ENCODE data around the gene TCTN3. TPM values are rescaled to one million over a fixed set of nuclear protein-coding genes. Genes with fewer than 3 reads are reported as not detected.

TCTN3 gene
- total and polyA plus RNA-seq, 2 of the 4 experiments (the other 2 are of a cell fraction): 26.9 to 35.1 TPM

GRCh38 chr10:95635319-95635733, 58.4 kb downstream of the TCTN3 start:
- no peak overlapping the region for H3K4me3 ChIP-seq (ENCODE audit: insufficient read depth, low read depth, low read length)
- no peak overlapping the region for H3K27ac ChIP-seq (ENCODE audit: insufficient read depth, low read length)
- ATAC-seq (ENCODE audit: low read depth) (no peak), DNase-seq (no peak)
- in situ Hi-C loops (cut with MboI; ENCODE audit: low sequenced_read_pairs): no loop called here
- no CpG with 5 or more reads among the region's 2 CpGs for WGBS, 2 experiments (ENCODE audit: extremely low coverage in 2 of 2, insufficient read length in 1 of 2)
- no peak overlapping the region for H2BK5ac ChIP-seq (ENCODE audit: low read depth, low read length, poor library complexity, severe bottlenecking)
- H2BK15ac ChIP-seq (ENCODE audit: low read depth, low read length): no peak overlapping the region
- H4K5ac ChIP-seq (ENCODE audit: low read depth, low read length): no peak overlapping the region
- no peak overlapping the region for H4K91ac ChIP-seq (ENCODE audit: insufficient read depth, low read depth, low read length)
- H3K9me1 ChIP-seq (ENCODE audit: insufficient read depth, low read length): no peaks in the 10 kb centered on the region
- H3K56ac ChIP-seq (ENCODE audit: extremely low read depth, insufficient read depth, low read length): no peak overlapping the region
- no peak for TF ChIP-seq BHLHE40 (IDR thresholded peaks at IDR 0.05; ENCODE audit: low read depth, low read length)
- no TSS peak for BruUV-seq (replicated peaks)
- no peak overlapping the region for H2AK9ac ChIP-seq (replicated peaks; ENCODE audit: low read depth, low read length, poor library complexity)
- H4K8ac ChIP-seq (ENCODE audit: low read depth in 2 of 2, low read length in 2 of 2): no peak overlapping the region
- H3K4me2 ChIP-seq (ENCODE audit: low read depth, low read length): no peak overlapping the region
- no peaks in the 10 kb centered on the region for H3K27me3 ChIP-seq (ENCODE audit: control insufficient read depth, insufficient read depth, low read length)
- no peaks in the 10 kb centered on the region for H3K4me1 ChIP-seq (ENCODE audit: control insufficient read depth, insufficient read depth, low read length)
- CTCF ChIA-PET: interaction anchor here (0.6 kb wide), 1 partner anchor 410 kb away, joined by 3 read pairs; no protein-coding TSS in a partner anchor
- H3K14ac ChIP-seq (replicated peaks; ENCODE audit: low read depth, low read length): no peak overlapping the region
- dilution Hi-C loops (cut with HindIII; ENCODE audit: low sequenced_read_pairs, unreplicated experiment): no loop called here
- no peak overlapping the region for H3K4ac ChIP-seq (ENCODE audit: low read depth, low read length)
- H3K36me3 ChIP-seq (ENCODE audit: control insufficient read depth, insufficient read depth, low read length): peaks cover 45% of the 10 kb centered on the region
- H3K9me3 ChIP-seq (ENCODE audit: control insufficient read depth, insufficient read depth, low read length): no peaks in the 10 kb centered on the region
- no peak overlapping the region for H3K9ac ChIP-seq (ENCODE audit: low read depth, low read length)
- no peak overlapping the region for H3K23ac ChIP-seq (ENCODE audit: low read depth, low read length)
- no peak overlapping the region for H2AK5ac ChIP-seq (ENCODE audit: low read depth, low read length)
- H2BK120ac ChIP-seq (ENCODE audit: low read depth, low read length): no peak overlapping the region
- H2BK20ac ChIP-seq (ENCODE audit: low read depth, low read length): no peak overlapping the region
- H3K18ac ChIP-seq (ENCODE audit: low read depth, low read length): no peak overlapping the region
- POLR2A ChIA-PET (ENCODE audit: unreplicated experiment): no interaction called here
- intact Hi-C loops (cut with micrococcal nuclease): loop anchor here (10.0 kb wide), 1 partner anchor 1301 kb away; no protein-coding TSS in a partner anchor
- no peaks in the 10 kb centered on the region; the same call in 1 of the 2 replicates for H4K20me1 ChIP-seq (ENCODE audit: insufficient read depth, low read length)
- H2AFZ ChIP-seq (replicated peaks; ENCODE audit: low read length, poor library complexity): no peak overlapping the region
- peaks cover 8% of the 10 kb centered on the region in 2 experiments; a peak in 3 of 4 replicates for H3K79me1 ChIP-seq (ENCODE audit: low read depth in 1 of 2, low read length in 2 of 2)
